Sigmoid colon (tissue), 4 donors: ENCODE results near the gene DRD2.

Experiments used
- POLR2A ChIP-seq, 2 donors: fragments of 450-650 bp; IDR thresholded peaks; one replicate each; pipeline ENCODE4 v1.6.1; 2016; ENCODE audit warnings: antibody characterized with exemption in 2 of 2, mild to moderate bottlenecking in 2 of 2, moderate library complexity in 2 of 2
- POLR2AphosphoS5 ChIP-seq, 4 donors: sonication (generic); formaldehyde crosslinking; IDR thresholded peaks; one replicate each; pipeline ENCODE4 v1.6.1; 2017; ENCODE audit warnings: antibody characterized with exemption in 4 of 4
- TF ChIP-seq, protein P1 (sequence below), 4 experiments: fragments of 450-650 bp in 3 of 4; fragments of 200-600 bp in 1 of 4; IDR thresholded peaks; one replicate each; pipeline ENCODE4 v1.5.1; 2016 to 2019; ENCODE audit warnings: antibody characterized with exemption in 4 of 4, mild to moderate bottlenecking in 3 of 4, moderate library complexity in 2 of 4

DNA sequence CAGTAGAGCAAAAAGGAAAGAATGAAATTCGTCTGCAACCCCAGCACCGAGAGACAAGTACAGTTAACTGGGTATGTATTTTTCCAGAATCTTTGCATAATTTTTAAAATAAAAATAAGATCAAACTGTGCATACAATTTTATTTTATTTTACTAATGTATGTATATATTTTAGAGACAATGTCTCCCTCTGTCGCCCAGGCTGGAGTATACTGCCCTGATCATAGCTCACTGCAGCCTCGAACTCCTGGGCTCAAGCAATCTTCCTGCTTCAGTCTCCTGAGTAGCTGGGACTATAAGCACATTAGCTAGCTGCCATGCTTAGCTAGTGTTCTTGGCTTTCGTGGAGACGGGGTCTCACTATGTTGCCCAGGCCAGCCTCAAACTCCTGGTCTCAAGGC is 18.8 kb upstream of the DRD2 start:
- TF ChIP-seq POLR2A (IDR thresholded peaks at IDR 0.05), result no peak
- TF ChIP-seq, protein P1, sequence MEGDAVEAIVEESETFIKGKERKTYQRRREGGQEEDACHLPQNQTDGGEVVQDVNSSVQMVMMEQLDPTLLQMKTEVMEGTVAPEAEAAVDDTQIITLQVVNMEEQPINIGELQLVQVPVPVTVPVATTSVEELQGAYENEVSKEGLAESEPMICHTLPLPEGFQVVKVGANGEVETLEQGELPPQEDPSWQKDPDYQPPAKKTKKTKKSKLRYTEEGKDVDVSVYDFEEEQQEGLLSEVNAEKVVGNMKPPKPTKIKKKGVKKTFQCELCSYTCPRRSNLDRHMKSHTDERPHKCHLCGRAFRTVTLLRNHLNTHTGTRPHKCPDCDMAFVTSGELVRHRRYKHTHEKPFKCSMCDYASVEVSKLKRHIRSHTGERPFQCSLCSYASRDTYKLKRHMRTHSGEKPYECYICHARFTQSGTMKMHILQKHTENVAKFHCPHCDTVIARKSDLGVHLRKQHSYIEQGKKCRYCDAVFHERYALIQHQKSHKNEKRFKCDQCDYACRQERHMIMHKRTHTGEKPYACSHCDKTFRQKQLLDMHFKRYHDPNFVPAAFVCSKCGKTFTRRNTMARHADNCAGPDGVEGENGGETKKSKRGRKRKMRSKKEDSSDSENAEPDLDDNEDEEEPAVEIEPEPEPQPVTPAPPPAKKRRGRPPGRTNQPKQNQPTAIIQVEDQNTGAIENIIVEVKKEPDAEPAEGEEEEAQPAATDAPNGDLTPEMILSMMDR (IDR thresholded peaks at IDR 0.05), result no peak
- no peak for TF ChIP-seq POLR2AphosphoS5 (IDR thresholded peaks at IDR 0.05)
